ENCODE results near the gene USHBP1.
A peak's percentile ranks its signal among the peaks of the same experiment; 100 is the strongest.

USHBP1 gene

GRCh38 chr19:17264641-17264979, at the start of gene USHBP1:
Gene USHBP1 (minus strand): TSS chr19:17264745. CDS start chr19:17264299, 446 bp downstream.
- TF ChIP-seq Cebpa-rat (IDR thresholded peaks at IDR 0.05) = no peak
- peak within 1 kb of the TSS in 8 of 11 experiments; percentile 4 to 46 (median 31); a peak in 12 of 22 replicates for H3K9ac ChIP-seq
- H3K36me3 ChIP-seq = peaks cover 9 to 12% (median 11%) of the 10 kb centered on the region in 11 experiments; a peak in 20 of 22 replicates
- peak within 1 kb of the TSS; percentile 33 to 70 (median 47); a peak in 21 of 22 replicates for H3K4me2 ChIP-seq
- no peaks in the 10 kb centered on the region for H4K20me1 ChIP-seq
- no peaks in the 10 kb centered on the region for H3K27me3 ChIP-seq
- H3K4me1 ChIP-seq = peaks cover 34 to 54% (median 41%) of the 10 kb centered on the region in 10 experiments
- H3K4me3 ChIP-seq = no peak within 1 kb of the TSS
- H3K9me3 ChIP-seq (replicated peaks in 1 of 11) = no peaks in the 10 kb centered on the region
- peak within 1 kb of the TSS in 7 of 11 experiments; percentile 6 to 46 (median 32); a peak in 8 of 22 replicates for H3K27ac ChIP-seq

- H3K4me3 ChIP-seq = no peak overlapping the region
- H4K20me1 ChIP-seq = peaks cover 34 to 73% (median 56%) of the 10 kb centered on the region in 11 experiments; a peak in 21 of 22 replicates
- H3K4me1 ChIP-seq = peaks cover 19 to 62% (median 43%) of the 10 kb centered on the region in 10 experiments
- peaks cover 44 to 80% (median 70%) of the 10 kb centered on the region in 11 experiments for H3K36me3 ChIP-seq
- H3K27me3 ChIP-seq = no peaks in the 10 kb centered on the region
- H3K27ac ChIP-seq = no peak overlapping the region
- peak overlapping the region in 2 of 11 experiments; percentile 5 to 11; a peak in 2 of 22 replicates for H3K9ac ChIP-seq
- no peak overlapping the region for H3K4me2 ChIP-seq
- H3K9me3 ChIP-seq (replicated peaks in 1 of 11) = no peaks in the 10 kb centered on the region
- TF ChIP-seq Cebpa-rat (IDR thresholded peaks at IDR 0.05) = no peak
These were observed 49.6 kb upstream of the USHBP1 start for GRCh38 chr19:17314007-17314593.

GRCh38 chr19:17312189-17313113, 47.9 kb upstream of the USHBP1 start:
- no peak for TF ChIP-seq Cebpa-rat (IDR thresholded peaks at IDR 0.05)
- Histone ChIP-seq H3K27ac (0 out of 22 replicates have a peak overlapping the region, but pooled peaks of 1 of the 11 experiments have one; percentile 7), H3K9ac (peak overlapping the region in 7 of 11 experiments; percentile 34 to 91 (median 56); a peak in 12 of 22 replicates), H3K9me3 (replicated peaks in 1 of 11) (no peaks in the 10 kb centered on the region), H4K20me1 (peaks cover 34 to 62% (median 52%) of the 10 kb centered on the region in 11 experiments; a peak in 21 of 22 replicates), H3K4me1 (peaks cover 25 to 62% (median 43%) of the 10 kb centered on the region in 10 experiments), H3K36me3 (peaks cover 39 to 66% (median 57%) of the 10 kb centered on the region in 11 experiments), H3K27me3 (no peaks in the 10 kb centered on the region), H3K4me3 (no peak overlapping the region), H3K4me2 (peak overlapping the region in 2 of 11 experiments; percentile 89 to 97; a peak in 2 of 22 replicates)

- no peaks in the 10 kb centered on the region for H3K27me3 ChIP-seq
- H3K4me2 ChIP-seq = peak overlapping the region in 8 of 11 experiments; percentile 18 to 99 (median 94); a peak in 10 of 22 replicates
- peaks cover 34 to 60% (median 52%) of the 10 kb centered on the region in 11 experiments; a peak in 21 of 22 replicates for H4K20me1 ChIP-seq
- peak overlapping the region in 8 of 11 experiments; percentile 34 to 91 (median 50); a peak in 12 of 22 replicates for H3K9ac ChIP-seq
- H3K9me3 ChIP-seq (replicated peaks in 1 of 11) = no peaks in the 10 kb centered on the region
- H3K4me3 ChIP-seq = no peak overlapping the region
- 0 out of 22 replicates have a peak overlapping the region, but pooled peaks of 1 of the 11 experiments have one; percentile 7 for H3K27ac ChIP-seq
- H3K4me1 ChIP-seq = peaks cover 33 to 62% (median 47%) of the 10 kb centered on the region in 10 experiments
- peaks cover 39 to 58% (median 50%) of the 10 kb centered on the region in 11 experiments for H3K36me3 ChIP-seq
- no peak for TF ChIP-seq Cebpa-rat (IDR thresholded peaks at IDR 0.05)
These were observed 47.1 kb upstream of the USHBP1 start for GRCh38 chr19:17311455-17312188.

- Histone ChIP-seq H4K20me1 (peaks cover 34 to 53% (median 48%) of the 10 kb centered on the region in 11 experiments; a peak in 21 of 22 replicates), H3K36me3 (peaks cover 29 to 46% (median 37%) of the 10 kb centered on the region in 11 experiments), H3K9ac (peak overlapping the region; percentile 85 to 94 (median 89)), H3K27ac (peak overlapping the region; percentile 77 to 90 (median 85)), H3K9me3 (replicated peaks in 1 of 11) (no peaks in the 10 kb centered on the region), H3K27me3 (no peaks in the 10 kb centered on the region), H3K4me3 (peak overlapping the region; percentile 78 to 97 (median 90)), H3K4me1 (peaks cover 40 to 54% (median 52%) of the 10 kb centered on the region in 10 experiments), H3K4me2 (peak overlapping the region; percentile 84 to 99 (median 95))
- no peak for TF ChIP-seq Cebpa-rat (IDR thresholded peaks at IDR 0.05)
These were observed 45.5 kb upstream of the USHBP1 start for GRCh38 chr19:17309965-17310461.

- H3K36me3 ChIP-seq = peaks cover 24 to 41% (median 32%) of the 10 kb centered on the region in 11 experiments
- peaks cover 34 to 49% (median 45%) of the 10 kb centered on the region in 11 experiments; a peak in 21 of 22 replicates for H4K20me1 ChIP-seq
- no peak for TF ChIP-seq Cebpa-rat (IDR thresholded peaks at IDR 0.05)
- no peaks in the 10 kb centered on the region for H3K27me3 ChIP-seq
- H3K4me2 ChIP-seq = peak within 1 kb of the TSS; percentile 94 to 99 (median 97)
- no peaks in the 10 kb centered on the region for H3K9me3 ChIP-seq (replicated peaks in 1 of 11)
- H3K4me1 ChIP-seq = peaks cover 46 to 60% (median 58%) of the 10 kb centered on the region in 10 experiments
- peak within 1 kb of the TSS; percentile 77 to 90 (median 85) for H3K27ac ChIP-seq
- H3K9ac ChIP-seq = peak within 1 kb of the TSS; percentile 85 to 94 (median 89)
- peak within 1 kb of the TSS; percentile 78 to 97 (median 90) for H3K4me3 ChIP-seq
These were observed 44.8 kb upstream of the USHBP1 start, which contains the start of gene DDA1 for GRCh38 chr19:17309198-17309964. Gene DDA1 (plus strand): TSS chr19:17309563. CDS start chr19:17309655, 92 bp downstream.

GRCh38 chr19:17307876-17308377, 43.4 kb upstream of the USHBP1 start:
- Histone ChIP-seq H3K36me3 (peaks cover 14 to 26% (median 18%) of the 10 kb centered on the region in 11 experiments; a peak in 21 of 22 replicates), H4K20me1 (peaks cover 21 to 35% (median 30%) of the 10 kb centered on the region in 11 experiments; a peak in 21 of 22 replicates), H3K4me1 (peaks cover 57 to 71% (median 69%) of the 10 kb centered on the region in 10 experiments), H3K9ac (peak overlapping the region in 3 of 11 experiments; percentile 12 to 94 (median 88); a peak in 3 of 22 replicates), H3K4me3 (no peak overlapping the region), H3K27me3 (no peaks in the 10 kb centered on the region), H3K4me2 (peak overlapping the region; percentile 78 to 99 (median 96); a peak in 21 of 22 replicates), H3K27ac (peak overlapping the region in 1 of 11 experiments; percentile 23; a peak in 1 of 22 replicates), H3K9me3 (replicated peaks in 1 of 11) (no peaks in the 10 kb centered on the region)
- no peak for TF ChIP-seq Cebpa-rat (IDR thresholded peaks at IDR 0.05)

Measured in BLaER1 treated with 17β-estradiol and CSF1 and Interleukin-3, amounts not matched to agents 10 nM and 100 nM (cell line).